MCF 10A (cell line): Measurements from ENCODE around the gene DPF1. TPM values are rescaled to one million over a fixed set of nuclear protein-coding genes. Genes with fewer than 3 reads are reported as not detected.

Experiments used
- BruUV-seq: library from RNA; stranded (reverse); fragments of 400-500 nt; replicated peaks from 2 replicates; lab custom pipeline; 2021; lab: Mats Ljungman, UMichigan
- CTCF ChIA-PET: fragments of 300-600 bp; sonication (Branson Sonifier 250); formaldehyde crosslinking; extraction: SDS; loops from one replicate; lab custom pipeline; 2021; ENCODE audit warnings: antibody characterized with exemption, inconsistent platforms; lab: Yijun Ruan, JAX
- POLR2A ChIA-PET: fragments of 300-600, 350-650 bp; sonication (Branson Sonifier 250); formaldehyde crosslinking; extraction: SDS; loops from one replicate; lab custom pipeline; 2020; ENCODE audit warnings: antibody characterized with exemption, inconsistent platforms; lab: Yijun Ruan, JAX
- DNase-seq: peaks from one replicate; pipeline ENCODE4 v3.0.0-alpha.2; 2018; ENCODE audit not compliant: unreplicated experiment
- H3K27ac Mint-ChIP-seq: one replicate; pipeline ENCODE4 v1.8.0; 2022; ENCODE audit warnings: mild to moderate bottlenecking, low read depth, mixed read lengths; ENCODE audit not compliant: unreplicated experiment
- H3K27me3 Mint-ChIP-seq: one replicate; pipeline ENCODE4 v1.8.0; 2022; ENCODE audit warnings: mixed read lengths; ENCODE audit not compliant: insufficient read depth, unreplicated experiment
- H3K36me3 Mint-ChIP-seq: one replicate; pipeline ENCODE4 v1.8.0; 2022; ENCODE audit warnings: mild to moderate bottlenecking, moderate library complexity, mixed read lengths; ENCODE audit not compliant: insufficient read depth, unreplicated experiment
- H3K4me1 Mint-ChIP-seq: one replicate; pipeline ENCODE4 v1.8.0; 2022; ENCODE audit warnings: mixed read lengths; ENCODE audit not compliant: insufficient read depth, unreplicated experiment
- H3K4me3 Mint-ChIP-seq: one replicate; pipeline ENCODE4 v1.8.0; 2022; ENCODE audit warnings: mild to moderate bottlenecking, moderate library complexity, mixed read lengths; ENCODE audit not compliant: unreplicated experiment
- H3K9me3 Mint-ChIP-seq: one replicate; pipeline ENCODE4 v1.8.0; 2022; ENCODE audit warnings: mixed read lengths; ENCODE audit not compliant: unreplicated experiment
- intact Hi-C: fragments of 100-400 bp; cut with micrococcal nuclease; formaldehyde crosslinking; loops from 2 replicates; pipeline ENCODE4 v1.14.1; 2022
- total RNA-seq: library from RNA; stranded (reverse); gene quantifications from 2 replicates; pipeline ENCODE4 v1.2.3, GENCODE V29; 2022
- TF ChIP-seq, protein P1 (sequence below): fragments of 200-600 bp; IDR thresholded peaks from one replicate; pipeline ENCODE4 v1.8.0; 2022; ENCODE audit warnings: antibody characterized with exemption, mild to moderate bottlenecking; ENCODE audit not compliant: unreplicated experiment

Gene DPF1
- total RNA-seq, 1 experiment from 2014 or later, result 1.2 TPM

DNA sequence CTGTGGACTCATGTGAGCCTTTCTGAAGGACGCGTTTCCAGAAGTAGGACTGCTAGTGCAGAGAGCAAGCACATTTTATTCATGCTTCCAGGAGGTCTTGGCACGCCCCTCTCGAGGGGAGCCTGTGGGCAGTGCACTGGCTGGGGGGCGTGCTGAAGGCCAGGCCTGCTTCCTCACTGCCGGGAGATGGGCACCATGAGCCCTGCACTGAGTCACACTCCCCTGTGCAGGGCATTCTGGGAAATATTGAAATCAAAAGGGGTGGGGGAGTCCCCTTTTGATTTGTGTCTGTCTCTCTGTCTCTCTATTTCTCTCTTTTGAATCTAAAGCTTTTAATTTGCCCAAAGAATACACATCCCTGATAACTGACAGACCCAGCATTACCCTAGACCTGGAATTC is 34.0 kb downstream of the DPF1 start:
- ChIA-PET CTCF (interaction anchor here (0.7 kb wide), 1 partner anchor 64 kb away, joined by 3 read pairs; no protein-coding TSS in a partner anchor), POLR2A (no interaction called here)
- intact Hi-C loops, result no loop called here
- TF ChIP-seq, protein P1, sequence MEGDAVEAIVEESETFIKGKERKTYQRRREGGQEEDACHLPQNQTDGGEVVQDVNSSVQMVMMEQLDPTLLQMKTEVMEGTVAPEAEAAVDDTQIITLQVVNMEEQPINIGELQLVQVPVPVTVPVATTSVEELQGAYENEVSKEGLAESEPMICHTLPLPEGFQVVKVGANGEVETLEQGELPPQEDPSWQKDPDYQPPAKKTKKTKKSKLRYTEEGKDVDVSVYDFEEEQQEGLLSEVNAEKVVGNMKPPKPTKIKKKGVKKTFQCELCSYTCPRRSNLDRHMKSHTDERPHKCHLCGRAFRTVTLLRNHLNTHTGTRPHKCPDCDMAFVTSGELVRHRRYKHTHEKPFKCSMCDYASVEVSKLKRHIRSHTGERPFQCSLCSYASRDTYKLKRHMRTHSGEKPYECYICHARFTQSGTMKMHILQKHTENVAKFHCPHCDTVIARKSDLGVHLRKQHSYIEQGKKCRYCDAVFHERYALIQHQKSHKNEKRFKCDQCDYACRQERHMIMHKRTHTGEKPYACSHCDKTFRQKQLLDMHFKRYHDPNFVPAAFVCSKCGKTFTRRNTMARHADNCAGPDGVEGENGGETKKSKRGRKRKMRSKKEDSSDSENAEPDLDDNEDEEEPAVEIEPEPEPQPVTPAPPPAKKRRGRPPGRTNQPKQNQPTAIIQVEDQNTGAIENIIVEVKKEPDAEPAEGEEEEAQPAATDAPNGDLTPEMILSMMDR, result no peak
- peaks cover 6% of the 10 kb centered on the region for H3K4me1 Mint-ChIP-seq
- H3K36me3 Mint-ChIP-seq, result peaks cover 53% of the 10 kb centered on the region
- H3K9me3 Mint-ChIP-seq, result no peaks in the 10 kb centered on the region
- peak; percentile 9 for DNase-seq
- no peaks in the 10 kb centered on the region for H3K27me3 Mint-ChIP-seq
- no peak overlapping the region for H3K27ac Mint-ChIP-seq
- BruUV-seq, result no TSS peak
- no peak overlapping the region for H3K4me3 Mint-ChIP-seq

DNA sequence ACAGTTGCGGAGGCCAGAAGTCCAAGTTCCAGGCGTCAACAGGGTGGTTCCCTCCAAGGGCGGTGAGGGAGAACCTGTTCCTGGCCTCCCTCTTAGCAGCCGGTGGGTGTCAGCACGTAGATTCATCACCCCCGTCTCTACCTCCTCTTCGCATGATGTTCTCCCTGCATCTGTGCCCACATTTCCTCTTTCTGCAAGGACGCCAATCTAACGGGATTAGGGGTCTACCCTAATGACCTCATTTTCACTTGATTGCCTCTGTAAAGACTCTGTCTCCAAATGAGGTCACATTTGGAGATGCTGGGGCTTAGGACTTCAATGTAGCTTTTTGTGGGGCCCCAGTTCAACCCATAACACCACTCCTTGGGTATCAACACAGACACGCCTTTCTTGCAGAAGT is 38.5 kb downstream of the DPF1 start:
- Mint-ChIP-seq H3K9me3 (no peaks in the 10 kb centered on the region), H3K36me3 (peaks cover 58% of the 10 kb centered on the region), H3K4me1 (peaks cover 9% of the 10 kb centered on the region), H3K4me3 (no peak overlapping the region), H3K27ac (no peak overlapping the region), H3K27me3 (no peaks in the 10 kb centered on the region)
- ChIA-PET CTCF (interaction anchor here (0.6 kb wide), 1 partner anchor 29 kb away, joined by 3 read pairs; no protein-coding TSS in a partner anchor), POLR2A (no interaction called here)
- DNase-seq, result no peak
- TF ChIP-seq, protein P1, result no peak
- BruUV-seq, result no TSS peak
- intact Hi-C loops, result no loop called here

DNA sequence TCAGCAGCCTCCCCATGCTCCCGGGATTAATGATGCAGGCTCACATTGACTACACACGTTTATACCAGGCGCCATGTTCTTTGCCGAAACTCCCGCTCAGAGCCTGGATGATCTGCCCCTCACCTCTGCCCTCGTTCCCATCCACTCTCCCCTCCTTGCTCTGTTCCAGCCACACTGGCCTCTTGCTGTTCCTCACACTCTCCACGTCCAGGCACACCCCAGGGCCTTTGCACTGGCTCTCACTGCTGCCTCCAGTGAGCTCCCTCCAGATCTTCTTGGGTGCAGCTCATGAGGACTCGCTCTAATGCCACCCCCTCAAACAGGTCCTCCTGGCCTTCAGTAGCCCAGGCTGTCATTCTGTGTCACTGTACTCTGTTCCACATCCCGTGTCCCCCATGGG is 39.2 kb downstream of the DPF1 start:
- ChIA-PET POLR2A (no interaction called here), CTCF (interaction anchor here (0.6 to 0.7 kb wide), 3 partner anchors 32 to 282 kb away, joined by 3 read pairs; no protein-coding TSS in a partner anchor)
- Mint-ChIP-seq H3K9me3 (no peaks in the 10 kb centered on the region), H3K27ac (no peak overlapping the region), H3K4me1 (peaks cover 9% of the 10 kb centered on the region), H3K27me3 (no peaks in the 10 kb centered on the region), H3K4me3 (no peak overlapping the region), H3K36me3 (peaks cover 64% of the 10 kb centered on the region)
- intact Hi-C loops, result no loop called here
- TF ChIP-seq, protein P1, result no peak
- no peak for DNase-seq
- BruUV-seq, result no TSS peak

DNA sequence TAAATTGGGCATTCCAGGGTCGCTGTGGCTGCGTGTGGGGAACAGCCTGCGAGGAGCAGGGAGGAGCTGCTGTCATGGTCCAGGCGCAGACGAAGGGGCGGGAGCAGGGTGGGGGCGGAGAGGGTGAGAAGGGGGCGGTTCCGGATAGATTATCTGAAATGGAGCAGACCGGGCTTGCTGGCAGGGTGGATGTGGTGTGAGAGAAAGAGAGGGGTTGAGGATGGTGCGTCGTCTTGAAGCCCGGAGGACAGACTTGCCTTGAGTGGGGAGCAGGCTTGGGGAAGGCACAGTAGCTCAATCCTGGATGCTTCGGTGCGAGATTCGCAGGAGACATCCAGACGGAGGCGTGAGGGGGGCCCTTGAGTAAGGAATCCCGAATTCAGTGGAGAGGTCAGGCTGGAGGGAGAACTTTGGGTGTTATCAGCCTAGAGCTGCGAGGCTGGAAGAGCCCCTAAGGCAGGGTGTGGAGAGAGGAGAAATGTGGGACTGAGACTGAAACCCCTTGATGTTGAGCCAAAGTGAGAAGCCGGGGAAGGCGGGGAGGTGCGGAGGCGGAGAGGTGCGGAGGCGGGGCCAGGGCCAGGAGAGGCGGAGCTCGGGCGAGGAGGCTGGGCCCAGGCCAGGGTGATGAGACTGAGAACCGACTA is 40.6 kb downstream of the DPF1 start:
- no peaks in the 10 kb centered on the region for H3K27me3 Mint-ChIP-seq
- H3K27ac Mint-ChIP-seq, result no peak overlapping the region
- intact Hi-C loops, result no loop called here
- H3K4me1 Mint-ChIP-seq, result peaks cover 4% of the 10 kb centered on the region
- BruUV-seq, result no TSS peak
- H3K4me3 Mint-ChIP-seq, result no peak overlapping the region
- no peak for DNase-seq
- ChIA-PET CTCF (interaction anchor here (0.6 to 3.8 kb wide), 2 partner anchors 24 to 281 kb away, joined by 3 to 9 read pairs; no protein-coding TSS in a partner anchor), POLR2A (interaction anchor here (0.5 kb wide), 1 partner anchor 718 kb away, joined by 4 read pairs; no protein-coding TSS in a partner anchor)
- TF ChIP-seq, protein P1, result no peak
- no peaks in the 10 kb centered on the region for H3K9me3 Mint-ChIP-seq
- H3K36me3 Mint-ChIP-seq, result peaks cover 66% of the 10 kb centered on the region
